Astrocyte (in vitro differentiated cells and primary cell): Measurements from ENCODE around the gene CA7.

ENCODE experiments used
- CTCF ChIP-seq: IDR thresholded peaks from 2 replicates; pipeline ENCODE4 v1.5.1; 2011; ENCODE audit warnings: low read depth, mild to moderate bottlenecking, inconsistent platforms, low read length, moderate library complexity; ENCODE audit not compliant: insufficient read depth
- EZH2 ChIP-seq: IDR thresholded peaks from 2 replicates; pipeline ENCODE4 v1.6.1; 2012; ENCODE audit warnings: mild to moderate bottlenecking, low read length, inconsistent platforms; ENCODE audit not compliant: insufficient read depth

DNA sequence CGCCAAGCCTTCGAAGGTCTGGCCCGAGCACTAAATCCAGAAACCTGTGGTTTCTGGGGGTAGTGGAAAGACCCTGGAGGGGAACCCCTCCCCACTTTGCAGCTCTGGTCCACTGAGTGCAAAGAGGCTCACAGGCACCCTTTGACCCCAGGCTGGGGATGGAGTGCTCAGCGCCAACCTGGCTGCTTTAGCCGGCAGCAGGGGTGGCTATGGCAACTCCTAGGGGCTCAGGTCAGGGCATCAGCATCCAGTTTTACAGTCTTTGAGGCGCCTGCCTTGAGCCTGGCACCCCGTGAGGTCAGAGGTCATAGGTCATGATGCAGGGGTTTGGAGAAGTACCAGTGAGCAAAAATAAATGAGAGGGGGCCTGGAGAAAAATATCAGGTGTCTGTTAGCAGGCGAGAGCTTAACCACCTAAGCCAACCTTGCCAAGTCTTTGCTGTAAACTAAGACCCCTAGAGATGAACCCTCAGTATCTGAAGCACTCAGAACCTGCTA lies 17.9 kb downstream of the CA7 start:
- TF ChIP-seq EZH2 (no peak), CTCF (no peak)
